ACC112 (cell line): ENCODE data around the gene DYNC1I1.

ENCODE experiments used
- H2AFZ ChIP-seq: fragments of 200-600 bp; sonication (generic); one replicate; pipeline ENCODE4 v1.6.0; 2017; ENCODE audit warnings: antibody characterized with exemption, low read length; ENCODE audit not compliant: unreplicated experiment
- H3K27ac ChIP-seq: fragments of 200-600 bp; sonication (generic); 2 replicates; pipeline ENCODE4 v1.5.1; 2014; ENCODE audit warnings: low read depth, mild to moderate bottlenecking, antibody characterized with exemption, low read length, moderate library complexity
- H3K27me3 ChIP-seq: fragments of 200-600 bp; sonication (generic); 2 replicates; pipeline ENCODE4 v1.6.1; 2014; ENCODE audit warnings: mild to moderate bottlenecking, antibody characterized with exemption, low read length, moderate library complexity, mixed read lengths; ENCODE audit not compliant: insufficient read depth
- H3K36me3 ChIP-seq: fragments of 200-600 bp; sonication (generic); 2 replicates; pipeline ENCODE4 v1.6.1; 2016; ENCODE audit warnings: mild to moderate bottlenecking, antibody characterized with exemption, low read length, moderate library complexity, mixed read lengths; ENCODE audit not compliant: insufficient read depth
- H3K4me1 ChIP-seq: fragments of 200-600 bp; sonication (generic); one replicate; pipeline ENCODE4 v1.6.1; 2016; ENCODE audit warnings: low read length, mixed read lengths; ENCODE audit not compliant: insufficient read depth, unreplicated experiment, control insufficient read depth
- H3K4me3 ChIP-seq: fragments of 200-600 bp; sonication (generic); 2 replicates; pipeline ENCODE4 v1.5.1; 2014; ENCODE audit warnings: mild to moderate bottlenecking, low read depth, low read length
- H3K79me2 ChIP-seq: fragments of 200-600 bp; sonication (generic); one replicate; pipeline ENCODE4 v1.6.0; 2016; ENCODE audit warnings: low read length; ENCODE audit not compliant: control insufficient read depth, unreplicated experiment, insufficient read depth

The DYNC1I1 gene

GRCh38 chr7:95859429-95859828 lies 87.1 kb downstream of the DYNC1I1 start:
- no peaks in the 10 kb centered on the region for H3K36me3 ChIP-seq
- H3K27me3 ChIP-seq: no peaks in the 10 kb centered on the region
- peaks cover 15% of the 10 kb centered on the region for H3K4me1 ChIP-seq
- no peak overlapping the region for H3K27ac ChIP-seq
- H2AFZ ChIP-seq: no peak overlapping the region
- no peak overlapping the region for H3K4me3 ChIP-seq
- no peaks in the 10 kb centered on the region for H3K79me2 ChIP-seq

GRCh38 chr7:95861041-95861440 lies 88.7 kb downstream of the DYNC1I1 start:
- Histone ChIP-seq H3K4me1 (peaks cover 15% of the 10 kb centered on the region), H3K27ac (no peak overlapping the region), H2AFZ (no peak overlapping the region), H3K27me3 (no peaks in the 10 kb centered on the region), H3K36me3 (no peaks in the 10 kb centered on the region), H3K4me3 (no peak overlapping the region), H3K79me2 (no peaks in the 10 kb centered on the region)

DNA sequence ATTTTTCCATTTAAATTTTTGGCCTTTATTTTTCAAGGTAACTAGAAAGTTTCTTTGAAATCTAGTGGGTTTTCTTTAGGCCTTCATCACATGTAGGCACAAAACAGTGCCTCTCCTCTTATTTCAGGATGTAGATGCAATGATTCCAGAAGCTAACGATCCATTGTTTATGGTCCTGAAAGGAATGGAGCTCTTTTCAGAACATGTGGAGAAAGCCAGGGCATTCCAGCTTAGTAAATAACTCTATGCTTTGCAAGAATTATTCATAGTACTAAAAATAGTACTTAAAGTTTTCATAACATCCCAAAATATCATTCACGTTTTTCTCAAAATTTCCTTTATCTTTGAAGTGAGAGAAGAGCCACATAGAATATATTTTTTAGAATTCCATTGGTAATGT lies 91.3 kb downstream of the DYNC1I1 start:
- Histone ChIP-seq H3K27me3 (no peaks in the 10 kb centered on the region), H3K36me3 (no peaks in the 10 kb centered on the region), H2AFZ (no peak overlapping the region), H3K4me3 (no peak overlapping the region), H3K79me2 (no peaks in the 10 kb centered on the region), H3K4me1 (peaks cover 15% of the 10 kb centered on the region), H3K27ac (no peak overlapping the region)

GRCh38 chr7:95865716-95866371 lies 93.5 kb downstream of the DYNC1I1 start:
- Histone ChIP-seq H3K4me1 (peaks cover 12% of the 10 kb centered on the region), H3K36me3 (no peaks in the 10 kb centered on the region), H3K27me3 (no peaks in the 10 kb centered on the region), H3K79me2 (no peaks in the 10 kb centered on the region), H3K27ac (no peak overlapping the region), H3K4me3 (no peak overlapping the region), H2AFZ (no peak overlapping the region)

DNA sequence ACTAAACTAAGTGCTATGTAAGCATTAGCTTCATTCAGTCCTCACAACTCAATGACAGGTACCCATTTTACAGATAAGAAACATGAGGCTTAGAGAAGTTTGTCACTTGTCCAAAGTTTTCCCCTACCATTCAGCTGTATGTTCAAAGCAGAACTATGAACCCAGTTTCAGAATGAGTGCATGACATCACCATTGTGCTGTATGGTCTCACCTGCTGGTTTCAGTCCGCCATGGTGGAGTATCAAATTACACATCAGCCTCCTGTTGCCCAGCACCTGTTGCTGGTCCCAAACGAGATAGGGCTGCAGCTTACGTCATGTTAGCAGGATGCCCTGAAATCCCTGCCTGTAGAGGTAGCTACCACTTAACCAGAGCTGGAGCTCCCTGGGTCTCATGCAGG lies 95.0 kb downstream of the DYNC1I1 start:
- H3K27me3 ChIP-seq: no peaks in the 10 kb centered on the region
- no peaks in the 10 kb centered on the region for H3K36me3 ChIP-seq
- no peak overlapping the region for H3K27ac ChIP-seq
- H2AFZ ChIP-seq: no peak overlapping the region
- H3K79me2 ChIP-seq: no peaks in the 10 kb centered on the region
- H3K4me1 ChIP-seq: peaks cover 6% of the 10 kb centered on the region
- no peak overlapping the region for H3K4me3 ChIP-seq

DNA sequence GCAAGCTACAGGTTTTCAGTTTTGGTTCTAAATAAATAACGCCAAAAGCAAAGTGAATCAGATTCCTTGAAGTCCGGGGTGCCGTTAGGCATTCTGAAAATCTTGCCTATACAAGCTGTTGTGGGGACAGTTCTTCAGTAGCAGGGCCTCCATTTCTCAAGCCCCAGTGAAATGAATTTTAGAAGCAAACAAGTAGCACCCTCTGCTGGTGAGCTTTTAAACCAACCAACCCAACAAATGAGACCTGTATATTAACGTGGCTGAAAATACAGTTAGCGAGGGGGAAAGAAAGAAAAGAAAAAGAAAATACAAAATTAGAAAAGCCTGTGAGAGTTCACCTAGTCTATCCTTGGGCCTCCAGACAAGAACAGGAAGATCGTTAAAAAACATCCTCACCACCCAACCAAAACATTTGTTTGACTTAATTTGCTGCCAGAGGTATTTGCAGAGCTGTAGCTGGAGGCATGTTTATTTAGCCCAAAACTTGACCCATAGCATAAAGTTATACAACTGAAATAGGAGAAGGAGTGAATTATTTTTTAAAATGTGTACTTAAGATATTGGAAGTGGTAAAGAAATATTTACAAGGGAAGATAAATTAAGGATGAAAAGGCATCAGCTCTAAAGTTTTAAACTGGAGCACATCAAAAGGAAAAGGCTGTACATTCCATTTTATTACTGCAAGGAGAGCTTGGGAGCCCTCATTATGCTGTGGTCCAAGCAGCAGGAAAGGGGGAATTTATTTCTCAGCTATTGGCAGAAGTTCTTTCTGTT lies 98.9 kb downstream of the DYNC1I1 start:
- Histone ChIP-seq H3K79me2 (no peaks in the 10 kb centered on the region), H3K27ac (no peak overlapping the region), H3K27me3 (no peaks in the 10 kb centered on the region), H2AFZ (no peak overlapping the region), H3K4me3 (no peak overlapping the region), H3K4me1 (peaks cover 6% of the 10 kb centered on the region), H3K36me3 (no peaks in the 10 kb centered on the region)

DNA sequence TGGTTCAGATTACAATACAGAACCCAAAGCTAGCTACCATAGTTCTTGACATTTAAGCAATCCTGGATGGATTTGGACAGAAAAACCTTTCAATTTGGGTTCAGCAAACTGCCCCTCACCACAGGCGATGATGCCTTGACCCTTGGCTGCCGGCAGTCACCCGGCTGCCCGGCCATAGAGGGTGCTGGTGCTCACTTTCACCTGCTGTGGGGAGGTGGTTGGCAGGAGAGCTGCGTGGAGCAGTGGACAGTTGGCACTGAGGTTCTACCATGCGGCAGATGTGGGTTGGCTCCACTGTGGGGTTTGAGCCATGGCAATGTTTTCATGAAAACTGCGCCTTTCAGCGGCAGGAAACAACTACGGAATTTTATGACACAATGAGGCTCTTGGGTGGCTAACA lies 99.5 kb downstream of the DYNC1I1 start:
- Histone ChIP-seq H3K27me3 (no peaks in the 10 kb centered on the region), H3K36me3 (no peaks in the 10 kb centered on the region), H3K4me1 (peaks cover 6% of the 10 kb centered on the region), H2AFZ (no peak overlapping the region), H3K4me3 (no peak overlapping the region), H3K27ac (no peak overlapping the region), H3K79me2 (no peaks in the 10 kb centered on the region)

- Histone ChIP-seq H3K27me3 (no peaks in the 10 kb centered on the region), H3K36me3 (no peaks in the 10 kb centered on the region), H2AFZ (no peak overlapping the region), H3K4me1 (peaks cover 6% of the 10 kb centered on the region), H3K79me2 (no peaks in the 10 kb centered on the region), H3K27ac (no peak overlapping the region), H3K4me3 (no peak overlapping the region)
Observed at GRCh38 chr7:95874129-95874528, 101.8 kb downstream of the DYNC1I1 start.

DNA sequence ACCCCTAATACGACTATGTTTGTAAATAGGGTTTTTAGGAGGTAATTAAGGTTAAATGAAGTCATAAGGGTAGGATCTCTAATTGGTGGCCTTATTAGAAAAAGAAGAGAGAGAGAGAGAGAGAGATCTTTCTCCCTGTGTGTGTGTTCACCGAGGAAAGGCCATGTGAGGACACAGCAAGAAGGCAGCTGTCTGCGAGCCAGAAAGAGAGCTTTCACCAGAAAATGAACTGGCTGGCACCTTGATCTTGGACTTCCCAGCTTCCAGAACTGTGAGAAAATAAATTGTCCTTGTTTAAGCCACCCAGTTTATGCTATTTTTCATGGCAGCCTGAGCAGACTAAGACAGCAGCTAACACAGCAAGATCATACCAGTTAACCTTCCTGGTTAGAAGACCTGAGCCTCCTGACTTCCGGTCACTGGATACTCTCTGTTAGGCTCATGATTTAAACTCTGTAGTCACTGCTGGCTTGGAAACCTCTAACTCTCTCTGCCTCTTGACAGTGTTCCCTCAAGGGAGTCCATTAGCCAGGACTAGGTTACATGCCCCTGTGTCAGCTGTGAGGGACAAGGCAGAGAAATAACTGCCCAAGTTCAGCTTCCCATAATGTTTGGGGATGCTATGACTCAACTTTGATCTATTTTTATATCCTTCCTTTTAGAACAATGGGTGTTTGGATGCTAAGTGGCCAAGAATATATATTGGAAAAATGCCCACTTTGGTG lies 102.3 kb downstream of the DYNC1I1 start:
- H3K36me3 ChIP-seq: no peaks in the 10 kb centered on the region
- H2AFZ ChIP-seq: no peak overlapping the region
- H3K27ac ChIP-seq: no peak overlapping the region
- no peaks in the 10 kb centered on the region for H3K79me2 ChIP-seq
- H3K27me3 ChIP-seq: no peaks in the 10 kb centered on the region
- H3K4me3 ChIP-seq: no peak overlapping the region
- H3K4me1 ChIP-seq: peaks cover 6% of the 10 kb centered on the region

DNA sequence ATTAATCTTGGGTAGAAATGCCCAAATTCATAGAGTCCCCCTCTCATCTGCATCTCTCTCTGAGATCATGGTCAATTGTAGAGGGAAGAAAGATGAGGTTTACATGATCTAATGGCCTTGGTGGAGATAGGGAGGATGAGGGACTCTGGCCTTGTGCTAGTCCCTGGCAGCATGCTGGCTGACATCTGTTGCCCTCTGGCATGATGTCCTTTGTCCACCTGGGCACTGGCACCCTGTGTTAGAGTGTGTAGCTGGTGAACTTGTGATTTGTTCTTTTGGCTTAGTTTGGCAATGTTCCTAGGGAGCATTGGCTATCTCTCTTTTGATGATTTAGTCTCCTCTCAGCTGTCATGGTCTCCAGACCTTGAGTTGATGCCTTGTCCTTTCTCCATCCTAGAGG lies 103.2 kb downstream of the DYNC1I1 start:
- no peaks in the 10 kb centered on the region for H3K79me2 ChIP-seq
- H3K27me3 ChIP-seq: no peaks in the 10 kb centered on the region
- no peak overlapping the region for H3K27ac ChIP-seq
- H3K4me1 ChIP-seq: peaks cover 6% of the 10 kb centered on the region
- no peaks in the 10 kb centered on the region for H3K36me3 ChIP-seq
- H2AFZ ChIP-seq: no peak overlapping the region
- H3K4me3 ChIP-seq: no peak overlapping the region
